ENCODE measurements around the gene TIAM1. TPM values are rescaled to one million over a fixed set of nuclear protein-coding genes. Genes with fewer than 3 reads are reported as not detected.

Gene TIAM1
- total RNA-seq, 1 donor from 2014 or later: 131 TPM

- Mint-ChIP-seq H3K4me1 (ENCODE audit: unreplicated experiment) (peaks cover 49% of the 10 kb centered on the region), H3K27me3 (ENCODE audit: unreplicated experiment) (peaks cover 5% of the 10 kb centered on the region), H3K9me3 (ENCODE audit: unreplicated experiment) (peaks cover 4% of the 10 kb centered on the region), H3K36me3 (ENCODE audit: low read depth, unreplicated experiment) (peaks cover 49% of the 10 kb centered on the region), H3K4me3 (ENCODE audit: unreplicated experiment) (no peak overlapping the region), H3K27ac (ENCODE audit: unreplicated experiment) (no peak overlapping the region)
- no peak for TF ChIP-seq CTCF (IDR thresholded peaks at IDR 0.05; ENCODE audit: unreplicated experiment)
- DNase-seq (ENCODE audit: low spot score): no peak
These were observed 187.4 kb downstream of the TIAM1 start for GRCh38 chr21:31156662-31157061.

GRCh38 chr21:31156169-31156568 lies 187.9 kb downstream of the TIAM1 start:
- H3K27ac Mint-ChIP-seq (ENCODE audit: unreplicated experiment): peak overlapping the region; percentile 59
- peaks cover 4% of the 10 kb centered on the region for H3K9me3 Mint-ChIP-seq (ENCODE audit: unreplicated experiment)
- DNase-seq (ENCODE audit: low spot score): no peak
- peak overlapping the region; percentile 70 for H3K4me3 Mint-ChIP-seq (ENCODE audit: unreplicated experiment)
- H3K4me1 Mint-ChIP-seq (ENCODE audit: unreplicated experiment): peaks cover 44% of the 10 kb centered on the region
- no peak for TF ChIP-seq CTCF (IDR thresholded peaks at IDR 0.05; ENCODE audit: unreplicated experiment)
- peaks cover 7% of the 10 kb centered on the region for H3K27me3 Mint-ChIP-seq (ENCODE audit: unreplicated experiment)
- H3K36me3 Mint-ChIP-seq (ENCODE audit: low read depth, unreplicated experiment): peaks cover 54% of the 10 kb centered on the region

- peaks cover 26% of the 10 kb centered on the region for H3K4me1 Mint-ChIP-seq (ENCODE audit: unreplicated experiment)
- peaks cover 2% of the 10 kb centered on the region for H3K27me3 Mint-ChIP-seq (ENCODE audit: unreplicated experiment)
- peaks cover 75% of the 10 kb centered on the region for H3K36me3 Mint-ChIP-seq (ENCODE audit: low read depth, unreplicated experiment)
- no peak overlapping the region for H3K27ac Mint-ChIP-seq (ENCODE audit: unreplicated experiment)
- peaks cover 4% of the 10 kb centered on the region for H3K9me3 Mint-ChIP-seq (ENCODE audit: unreplicated experiment)
- DNase-seq (ENCODE audit: low spot score): no peak
- TF ChIP-seq CTCF (IDR thresholded peaks at IDR 0.05; ENCODE audit: unreplicated experiment): no peak
- peak overlapping the region; percentile 35 for H3K4me3 Mint-ChIP-seq (ENCODE audit: unreplicated experiment)
These were observed 192.7 kb downstream of the TIAM1 start for GRCh38 chr21:31151156-31152045.

GRCh38 chr21:31145274-31145673 lies 198.8 kb downstream of the TIAM1 start:
- TF ChIP-seq CTCF (IDR thresholded peaks at IDR 0.05; ENCODE audit: unreplicated experiment): no peak
- Mint-ChIP-seq H3K27ac (ENCODE audit: unreplicated experiment) (peak overlapping the region; percentile 74), H3K27me3 (ENCODE audit: unreplicated experiment) (peaks cover 8% of the 10 kb centered on the region), H3K36me3 (ENCODE audit: low read depth, unreplicated experiment) (peaks cover 60% of the 10 kb centered on the region), H3K9me3 (ENCODE audit: unreplicated experiment) (no peaks in the 10 kb centered on the region), H3K4me3 (ENCODE audit: unreplicated experiment) (no peak overlapping the region), H3K4me1 (ENCODE audit: unreplicated experiment) (peaks cover 44% of the 10 kb centered on the region)
- DNase-seq (ENCODE audit: low spot score): no peak

- TF ChIP-seq CTCF (IDR thresholded peaks at IDR 0.05; ENCODE audit: unreplicated experiment): no peak
- Mint-ChIP-seq H3K27me3 (ENCODE audit: unreplicated experiment) (peaks cover 8% of the 10 kb centered on the region), H3K36me3 (ENCODE audit: low read depth, unreplicated experiment) (peaks cover 56% of the 10 kb centered on the region), H3K4me1 (ENCODE audit: unreplicated experiment) (peaks cover 50% of the 10 kb centered on the region), H3K4me3 (ENCODE audit: unreplicated experiment) (peak overlapping the region; percentile 23), H3K9me3 (ENCODE audit: unreplicated experiment) (no peaks in the 10 kb centered on the region), H3K27ac (ENCODE audit: unreplicated experiment) (peak overlapping the region; percentile 52)
- DNase-seq (ENCODE audit: low spot score): no peak
These were observed 201.0 kb downstream of the TIAM1 start for GRCh38 chr21:31143036-31143435.
